ENCODE measurements around the gene VAT1L.

DNA sequence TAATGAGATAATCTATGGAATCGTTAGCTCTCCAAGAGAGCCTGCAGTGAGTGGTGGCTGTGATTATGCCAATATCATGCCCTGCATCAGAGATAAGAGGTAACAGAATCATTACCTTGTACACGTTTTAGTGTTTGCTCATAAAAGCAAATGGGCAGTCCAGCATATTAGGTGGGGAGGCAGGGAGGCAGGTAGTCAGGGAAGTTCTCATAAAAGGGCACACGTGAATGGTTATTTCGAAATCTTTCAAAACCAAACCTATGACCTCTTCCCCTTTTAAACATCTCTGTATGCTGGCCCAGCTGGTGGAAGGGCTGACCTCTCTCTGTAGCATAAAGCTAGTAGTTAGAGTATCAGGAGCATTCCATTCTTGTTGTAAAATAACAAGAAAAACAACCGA lies 51.7 kb downstream of the VAT1L start:
- TF ChIP-seq, protein P1, sequence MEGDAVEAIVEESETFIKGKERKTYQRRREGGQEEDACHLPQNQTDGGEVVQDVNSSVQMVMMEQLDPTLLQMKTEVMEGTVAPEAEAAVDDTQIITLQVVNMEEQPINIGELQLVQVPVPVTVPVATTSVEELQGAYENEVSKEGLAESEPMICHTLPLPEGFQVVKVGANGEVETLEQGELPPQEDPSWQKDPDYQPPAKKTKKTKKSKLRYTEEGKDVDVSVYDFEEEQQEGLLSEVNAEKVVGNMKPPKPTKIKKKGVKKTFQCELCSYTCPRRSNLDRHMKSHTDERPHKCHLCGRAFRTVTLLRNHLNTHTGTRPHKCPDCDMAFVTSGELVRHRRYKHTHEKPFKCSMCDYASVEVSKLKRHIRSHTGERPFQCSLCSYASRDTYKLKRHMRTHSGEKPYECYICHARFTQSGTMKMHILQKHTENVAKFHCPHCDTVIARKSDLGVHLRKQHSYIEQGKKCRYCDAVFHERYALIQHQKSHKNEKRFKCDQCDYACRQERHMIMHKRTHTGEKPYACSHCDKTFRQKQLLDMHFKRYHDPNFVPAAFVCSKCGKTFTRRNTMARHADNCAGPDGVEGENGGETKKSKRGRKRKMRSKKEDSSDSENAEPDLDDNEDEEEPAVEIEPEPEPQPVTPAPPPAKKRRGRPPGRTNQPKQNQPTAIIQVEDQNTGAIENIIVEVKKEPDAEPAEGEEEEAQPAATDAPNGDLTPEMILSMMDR (IDR thresholded peaks at IDR 0.05; ENCODE audit: low read length) = no peak
- TF ChIP-seq EZH2 (IDR thresholded peaks at IDR 0.05; ENCODE audit: borderline replicate concordance, low read length) = no peak

All from OCI-LY1 (cell line).